Neural cell (in vitro differentiated cells): ENCODE data around the gene PEX5.

Source experiments
- CTCF ChIP-seq: fragments of 450-650 bp; IDR thresholded peaks from 2 replicates; pipeline ENCODE4 v1.5.1; 2014; ENCODE audit warnings: antibody characterized with exemption, mild to moderate bottlenecking, moderate library complexity; ENCODE audit not compliant: poor library complexity, severe bottlenecking
- EP300 ChIP-seq: fragments of 450-650 bp; conservative IDR thresholded peaks from 2 replicates; pipeline ENCODE4 v1.6.1; 2014; ENCODE audit warnings: antibody characterized with exemption, mild to moderate bottlenecking, moderate library complexity; ENCODE audit not compliant: poor library complexity, severe bottlenecking
- EZH2 ChIP-seq: fragments of 200-600, 300-800 bp; shearing (Covaris generic), sonication (generic); IDR thresholded peaks from 2 replicates; pipeline ENCODE4 v1.6.1; 2014; ENCODE audit warnings: antibody characterized with exemption, low read length, borderline replicate concordance, mild to moderate bottlenecking; ENCODE audit not compliant: insufficient read depth, poor library complexity, severe bottlenecking
- MXI1 ChIP-seq: fragments of 450-650 bp; conservative IDR thresholded peaks from 2 replicates; pipeline ENCODE4 v1.6.1; 2014; ENCODE audit warnings: antibody characterized with exemption, mild to moderate bottlenecking; ENCODE audit not compliant: poor library complexity, severe bottlenecking
- POLR2AphosphoS5 ChIP-seq: IDR thresholded peaks from 2 replicates; pipeline ENCODE4 v1.6.1; 2012
- RAD21 ChIP-seq: fragments of 450-650 bp; conservative IDR thresholded peaks from 2 replicates; pipeline ENCODE4 v1.6.1; 2014; ENCODE audit warnings: antibody characterized with exemption, mild to moderate bottlenecking, moderate library complexity
- REST ChIP-seq: IDR thresholded peaks from 2 replicates; pipeline ENCODE4 v1.6.1; 2012; ENCODE audit warnings: borderline replicate concordance
- SMC3 ChIP-seq: fragments of 450-650 bp; conservative IDR thresholded peaks from 2 replicates; pipeline ENCODE4 v1.6.1; 2014; ENCODE audit warnings: antibody characterized with exemption, mild to moderate bottlenecking, moderate library complexity; ENCODE audit not compliant: poor library complexity
- TAF1 ChIP-seq: IDR thresholded peaks from 2 replicates; pipeline ENCODE4 v1.6.1; 2012; ENCODE audit warnings: low read depth

- TF ChIP-seq CTCF = no peak
- no peak for TF ChIP-seq POLR2AphosphoS5
- no peak for TF ChIP-seq EZH2
- no peak for TF ChIP-seq RAD21
- no peak for TF ChIP-seq MXI1
- TF ChIP-seq REST = no peak
- TF ChIP-seq TAF1 = no peak
- TF ChIP-seq SMC3 = no peak
- no peak for TF ChIP-seq EP300
Measured at GRCh38 chr12:7150841-7151240, 38.6 kb upstream of the PEX5 start.
